Measurements from ENCODE around the gene FGD1.
"Not testable (repeated sequence)": the region's sequence is repeated elsewhere in the genome, so short reads cannot be mapped to it uniquely, and the experiment has no call there.

FGD1 gene

GRCh38 chrX:54492340-54492739, 3.7 kb downstream of the FGD1 start:
- ChIA-PET POLR2A (ENCODE audit: low non-redundant PET) (no interaction called here), CTCF (no interaction called here)
- peak; percentile 33 for DNase-seq (ENCODE audit: low spot score)
- H3K27ac ChIP-seq, result peak overlapping the region; percentile 60
- TF ChIP-seq CTCF (conservative IDR thresholded peaks at IDR 0.05; ENCODE audit: low read depth), result no peak

GRCh38 chrX:54489819-54490218, 6.2 kb downstream of the FGD1 start:
- CTCF ChIA-PET; DNase-seq (ENCODE audit: low spot score); POLR2A ChIA-PET (ENCODE audit: low non-redundant PET); H3K27ac ChIP-seq: not testable (repeated sequence)

- no peak for DNase-seq (ENCODE audit: low spot score)
- ChIA-PET CTCF (interaction anchor here (0.9 kb wide), 1 partner anchor 160 kb away, joined by 3 read pairs; no protein-coding TSS in a partner anchor), POLR2A (ENCODE audit: low non-redundant PET) (no interaction called here)
- H3K27ac ChIP-seq, result no peak overlapping the region
- no peak for TF ChIP-seq CTCF (conservative IDR thresholded peaks at IDR 0.05; ENCODE audit: low read depth)
Measured at GRCh38 chrX:54484666-54485065, 11.4 kb downstream of the FGD1 start.

- POLR2A ChIA-PET (ENCODE audit: low non-redundant PET), result no interaction called here
- CTCF ChIA-PET, result interaction anchor here (0.9 kb wide), 1 partner anchor 161 kb away, joined by 3 read pairs; no protein-coding TSS in a partner anchor
- no peak overlapping the region for H3K27ac ChIP-seq
- TF ChIP-seq CTCF (conservative IDR thresholded peaks at IDR 0.05; ENCODE audit: low read depth), result no peak
- DNase-seq (ENCODE audit: low spot score), result no peak
Measured at GRCh38 chrX:54483946-54484345, 12.1 kb downstream of the FGD1 start.

- TF ChIP-seq CTCF (conservative IDR thresholded peaks at IDR 0.05; ENCODE audit: low read depth), result no peak
- DNase-seq (ENCODE audit: low spot score), result no peak
- POLR2A ChIA-PET (ENCODE audit: low non-redundant PET), result no interaction called here
- CTCF ChIA-PET, result no interaction called here
- peak overlapping the region; percentile 17; the same call in 1 of the 2 replicates for H3K27ac ChIP-seq
Measured at GRCh38 chrX:54482839-54483593, 13.0 kb downstream of the FGD1 start.

- CTCF ChIA-PET, result interaction anchor here (0.5 kb wide), 1 partner anchor 16 kb away, joined by 3 read pairs; no protein-coding TSS in a partner anchor
Measured at GRCh38 chrX:54479136-54480111, 16.6 kb downstream of the FGD1 start.

More at GRCh38 chrX:54479136-54480111, 16.6 kb downstream of the FGD1 start:
- POLR2A ChIA-PET (ENCODE audit: low non-redundant PET), result no interaction called here
- no peak overlapping the region for H3K27ac ChIP-seq
- no peak for TF ChIP-seq CTCF (conservative IDR thresholded peaks at IDR 0.05; ENCODE audit: low read depth)
- no peak for DNase-seq (ENCODE audit: low spot score)

Data from RWPE1 (cell line).